ENCODE measurements around the gene GPATCH8.

GRCh38 chr17:44384281-44384822 is 118.9 kb downstream of the GPATCH8 start:
- TF ChIP-seq, protein P1, sequence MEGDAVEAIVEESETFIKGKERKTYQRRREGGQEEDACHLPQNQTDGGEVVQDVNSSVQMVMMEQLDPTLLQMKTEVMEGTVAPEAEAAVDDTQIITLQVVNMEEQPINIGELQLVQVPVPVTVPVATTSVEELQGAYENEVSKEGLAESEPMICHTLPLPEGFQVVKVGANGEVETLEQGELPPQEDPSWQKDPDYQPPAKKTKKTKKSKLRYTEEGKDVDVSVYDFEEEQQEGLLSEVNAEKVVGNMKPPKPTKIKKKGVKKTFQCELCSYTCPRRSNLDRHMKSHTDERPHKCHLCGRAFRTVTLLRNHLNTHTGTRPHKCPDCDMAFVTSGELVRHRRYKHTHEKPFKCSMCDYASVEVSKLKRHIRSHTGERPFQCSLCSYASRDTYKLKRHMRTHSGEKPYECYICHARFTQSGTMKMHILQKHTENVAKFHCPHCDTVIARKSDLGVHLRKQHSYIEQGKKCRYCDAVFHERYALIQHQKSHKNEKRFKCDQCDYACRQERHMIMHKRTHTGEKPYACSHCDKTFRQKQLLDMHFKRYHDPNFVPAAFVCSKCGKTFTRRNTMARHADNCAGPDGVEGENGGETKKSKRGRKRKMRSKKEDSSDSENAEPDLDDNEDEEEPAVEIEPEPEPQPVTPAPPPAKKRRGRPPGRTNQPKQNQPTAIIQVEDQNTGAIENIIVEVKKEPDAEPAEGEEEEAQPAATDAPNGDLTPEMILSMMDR (optimal IDR thresholded peaks at IDR 0.05 in 1 of 3, IDR thresholded peaks at IDR 0.05 in 1 of 3, conservative IDR thresholded peaks at IDR 0.05 in 1 of 3; ENCODE audit: extremely low read depth in 1 of 3, insufficient read depth in 2 of 3, low read length in 3 of 3): no peak
- no peak for TF ChIP-seq EZH2 (IDR thresholded peaks at IDR 0.05; ENCODE audit: low read length)

Measured in keratinocyte (primary cell).